IgD-negative memory B cell (primary cell): ENCODE measurements around the gene LRBA. TPM values are rescaled to one million over a fixed set of nuclear protein-coding genes. Genes with fewer than 3 reads are reported as not detected.
A peak's percentile ranks its signal among the peaks of the same experiment; 100 is the strongest.
"Not testable (repeated sequence)": the region's sequence is repeated elsewhere in the genome, so short reads cannot be mapped to it uniquely, and the experiment has no call there.

Source experiments
- H3K27ac Mint-ChIP-seq, 3 donors: one replicate each; pipeline ENCODE4 v1.8.0; 2020 to 2022; ENCODE audit warnings: mild to moderate bottlenecking in 3 of 3, mixed read lengths in 3 of 3, moderate library complexity in 1 of 3
- H3K27me3 Mint-ChIP-seq: one replicate; pipeline ENCODE4 v1.8.0; 2021; ENCODE audit warnings: mixed read lengths
- H3K36me3 Mint-ChIP-seq: one replicate; pipeline ENCODE4 v1.8.0; 2020; ENCODE audit warnings: mild to moderate bottlenecking, mixed read lengths
- H3K4me1 Mint-ChIP-seq, 3 donors: one replicate each; pipeline ENCODE4 v1.8.0; 2020 to 2022; ENCODE audit warnings: mixed read lengths in 3 of 3, mild to moderate bottlenecking in 1 of 3
- H3K4me3 Mint-ChIP-seq, 4 donors: one replicate each; pipeline ENCODE4 v1.8.0; 2020 to 2022; ENCODE audit warnings: mild to moderate bottlenecking in 4 of 4, mixed read lengths in 4 of 4, moderate library complexity in 3 of 4
- H3K9me3 Mint-ChIP-seq, 3 donors: one replicate each; pipeline ENCODE4 v1.8.0; 2020 to 2021; ENCODE audit warnings: mixed read lengths in 3 of 3, mild to moderate bottlenecking in 1 of 3
- polyA plus RNA-seq: library from polyadenylated mRNA; unstranded; fragments of 300-500 nt; fragmentation: Illumina TruSeq; gene quantifications from one replicate; pipeline ENCODE4 v1.2.3, GENCODE V29; 2021

The LRBA gene
- polyA plus RNA-seq, 1 donor from 2014 or later, result 15.3 TPM

GRCh38 chr4:150389896-150390530 lies 625.1 kb downstream of the LRBA start:
- Mint-ChIP-seq H3K4me1 (peaks cover 1 to 3% (median 3%) of the 10 kb centered on the region in 3 donors), H3K27ac (no peak overlapping the region), H3K4me3 (no peak overlapping the region), H3K9me3 (peaks cover 1 to 4% (median 2%) of the 10 kb centered on the region in 3 donors), H3K27me3 (no peaks in the 10 kb centered on the region), H3K36me3 (peaks cover 26% of the 10 kb centered on the region)

DNA sequence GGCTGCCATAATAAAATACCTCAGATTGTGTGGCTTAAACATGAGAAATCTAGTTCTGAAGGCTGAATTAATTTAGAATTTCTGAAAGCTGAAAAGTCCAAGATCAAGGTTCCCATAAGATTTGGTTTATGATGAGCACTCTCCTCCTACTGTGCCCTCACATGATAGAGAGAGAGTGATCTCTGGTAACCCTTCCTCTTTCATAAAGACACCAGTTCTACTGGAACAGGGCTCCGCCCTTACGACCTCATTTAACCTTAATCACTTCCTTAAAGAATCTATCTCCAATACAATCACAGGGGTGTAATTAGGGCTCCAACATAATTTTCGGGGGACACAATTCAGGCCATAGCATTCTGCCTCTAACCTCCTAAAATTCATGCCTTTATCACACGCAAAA lies 627.1 kb downstream of the LRBA start:
- peaks cover 31% of the 10 kb centered on the region for H3K36me3 Mint-ChIP-seq
- no peaks in the 10 kb centered on the region for H3K27me3 Mint-ChIP-seq
- no peak overlapping the region for H3K4me3 Mint-ChIP-seq
- no peak overlapping the region for H3K27ac Mint-ChIP-seq
- peaks cover 0 to 4% (median 1%) of the 10 kb centered on the region in 3 donors for H3K9me3 Mint-ChIP-seq
- peaks cover 1 to 3% (median 3%) of the 10 kb centered on the region in 3 donors for H3K4me1 Mint-ChIP-seq

GRCh38 chr4:150386415-150386814 lies 628.7 kb downstream of the LRBA start:
- H3K4me1 Mint-ChIP-seq, H3K4me3 Mint-ChIP-seq, H3K27me3 Mint-ChIP-seq, H3K27ac Mint-ChIP-seq, H3K9me3 Mint-ChIP-seq: not testable (repeated sequence)
- H3K36me3 Mint-ChIP-seq, result peaks cover 28% of the 10 kb centered on the region

DNA sequence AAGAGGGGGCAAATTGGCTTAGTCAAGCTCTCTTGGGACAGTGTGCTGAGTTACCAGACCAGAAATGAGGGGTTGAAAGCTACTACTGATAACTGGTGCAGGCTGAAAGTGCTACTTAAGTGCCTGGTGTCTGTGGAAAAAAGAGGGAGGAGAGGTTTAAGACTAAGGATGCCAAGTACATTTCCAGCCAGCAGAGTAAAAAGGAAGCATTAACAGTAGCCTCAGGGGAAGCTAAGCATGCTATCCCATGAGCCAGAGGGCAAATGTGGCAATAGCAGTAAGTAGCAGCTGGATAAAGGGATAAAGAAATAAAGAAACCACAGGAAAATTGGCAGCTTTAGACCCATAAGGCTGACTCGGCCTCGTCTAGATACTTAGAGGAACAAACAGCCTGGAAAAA lies 629.5 kb downstream of the LRBA start:
- H3K36me3 Mint-ChIP-seq, result peaks cover 30% of the 10 kb centered on the region
- no peaks in the 10 kb centered on the region for H3K27me3 Mint-ChIP-seq
- H3K4me3 Mint-ChIP-seq, result no peak overlapping the region
- H3K4me1 Mint-ChIP-seq, result peaks cover 1 to 3% (median 2%) of the 10 kb centered on the region in 3 donors
- no peak overlapping the region for H3K27ac Mint-ChIP-seq
- peaks cover 0 to 4% (median 0%) of the 10 kb centered on the region in 3 donors for H3K9me3 Mint-ChIP-seq

GRCh38 chr4:150384249-150384648 lies 630.8 kb downstream of the LRBA start:
- H3K4me1 Mint-ChIP-seq, result peaks cover 1 to 3% (median 2%) of the 10 kb centered on the region in 3 donors
- peak overlapping the region in 1 of 3 donors; percentile 39 for H3K27ac Mint-ChIP-seq
- peaks cover 22% of the 10 kb centered on the region for H3K36me3 Mint-ChIP-seq
- H3K4me3 Mint-ChIP-seq, result no peak overlapping the region
- H3K27me3 Mint-ChIP-seq, result no peaks in the 10 kb centered on the region
- H3K9me3 Mint-ChIP-seq, result peaks cover 0 to 4% (median 0%) of the 10 kb centered on the region in 3 donors

DNA sequence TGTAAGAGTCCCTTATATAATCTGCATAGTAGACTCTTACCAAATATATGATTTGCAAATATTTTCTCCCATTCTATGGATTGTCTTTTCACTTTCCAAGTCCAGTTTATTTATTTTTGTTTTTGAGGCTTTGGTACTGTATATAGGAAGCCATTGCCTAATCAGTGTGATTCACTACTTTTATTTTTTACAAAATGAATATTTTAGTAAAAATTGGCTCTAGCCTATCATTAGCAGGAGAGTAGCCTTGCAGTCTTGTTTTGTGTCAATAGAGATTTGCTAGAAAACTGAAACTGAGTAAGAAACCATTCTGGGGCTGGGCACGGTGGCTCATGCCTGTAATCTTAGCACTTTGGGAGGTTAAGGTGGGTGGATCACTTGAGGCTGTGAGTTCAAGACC lies 633.1 kb downstream of the LRBA start:
- no peaks in the 10 kb centered on the region for H3K9me3 Mint-ChIP-seq
- H3K27ac Mint-ChIP-seq, result no peak overlapping the region
- H3K4me3 Mint-ChIP-seq, result no peak overlapping the region
- H3K27me3 Mint-ChIP-seq, result no peaks in the 10 kb centered on the region
- peaks cover 0 to 2% (median 0%) of the 10 kb centered on the region in 3 donors for H3K4me1 Mint-ChIP-seq
- peaks cover 17% of the 10 kb centered on the region for H3K36me3 Mint-ChIP-seq

- Mint-ChIP-seq H3K36me3 (peaks cover 15% of the 10 kb centered on the region), H3K4me3 (no peak overlapping the region), H3K27me3 (no peaks in the 10 kb centered on the region), H3K4me1 (peaks cover 0 to 2% (median 0%) of the 10 kb centered on the region in 3 donors), H3K9me3 (no peaks in the 10 kb centered on the region), H3K27ac (no peak overlapping the region)
Measured at GRCh38 chr4:150381609-150382008, 633.5 kb downstream of the LRBA start.

- no peaks in the 10 kb centered on the region for H3K27me3 Mint-ChIP-seq
- H3K27ac Mint-ChIP-seq, result no peak overlapping the region
- H3K4me1 Mint-ChIP-seq, result peaks cover 0 to 2% (median 0%) of the 10 kb centered on the region in 3 donors
- peaks cover 12% of the 10 kb centered on the region for H3K36me3 Mint-ChIP-seq
- H3K9me3 Mint-ChIP-seq, result no peaks in the 10 kb centered on the region
- H3K4me3 Mint-ChIP-seq, result no peak overlapping the region
Measured at GRCh38 chr4:150381036-150381435, 634.0 kb downstream of the LRBA start.

- peaks cover 0 to 2% (median 0%) of the 10 kb centered on the region in 3 donors for H3K4me1 Mint-ChIP-seq
- H3K27me3 Mint-ChIP-seq, result no peaks in the 10 kb centered on the region
- H3K4me3 Mint-ChIP-seq, result no peak overlapping the region
- no peak overlapping the region for H3K27ac Mint-ChIP-seq
- peaks cover 12% of the 10 kb centered on the region for H3K36me3 Mint-ChIP-seq
- no peaks in the 10 kb centered on the region for H3K9me3 Mint-ChIP-seq
Measured at GRCh38 chr4:150379454-150379853, 635.6 kb downstream of the LRBA start.

DNA sequence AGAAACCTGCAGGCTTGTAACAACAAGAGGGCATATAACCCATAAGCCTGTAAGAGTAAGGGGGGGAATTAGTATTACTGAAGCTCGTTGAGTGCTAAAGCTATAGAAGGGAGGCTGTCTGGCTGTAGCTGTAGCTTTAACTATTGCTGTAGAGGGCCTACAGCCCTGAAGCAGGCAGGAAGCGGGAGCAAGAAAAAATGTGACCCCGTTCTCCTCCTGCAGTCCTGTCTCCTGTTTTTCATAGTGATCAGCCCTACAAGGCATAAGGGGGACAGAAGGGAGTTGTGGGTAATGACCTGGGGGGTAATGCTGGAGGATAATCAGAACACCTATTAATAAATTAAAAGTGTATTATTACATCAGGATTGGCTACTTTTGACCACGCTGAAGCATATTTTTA lies 640.1 kb downstream of the LRBA start:
- no peak overlapping the region for H3K4me3 Mint-ChIP-seq

GRCh38 chr4:150371869-150372268 lies 643.2 kb downstream of the LRBA start:
- H3K27me3 Mint-ChIP-seq, result no peaks in the 10 kb centered on the region
- no peaks in the 10 kb centered on the region for H3K9me3 Mint-ChIP-seq
- H3K36me3 Mint-ChIP-seq, result peaks cover 3% of the 10 kb centered on the region
- peaks cover 0 to 2% (median 0%) of the 10 kb centered on the region in 3 donors for H3K4me1 Mint-ChIP-seq
- no peak overlapping the region for H3K27ac Mint-ChIP-seq
- H3K4me3 Mint-ChIP-seq, result no peak overlapping the region

More for the DNA sequence above, 640.1 kb downstream of the LRBA start:
- H3K4me1 Mint-ChIP-seq, result peaks cover 0 to 2% (median 0%) of the 10 kb centered on the region in 3 donors
- no peaks in the 10 kb centered on the region for H3K27me3 Mint-ChIP-seq
- H3K27ac Mint-ChIP-seq, result no peak overlapping the region
- H3K9me3 Mint-ChIP-seq, result no peaks in the 10 kb centered on the region
- H3K36me3 Mint-ChIP-seq, result peaks cover 5% of the 10 kb centered on the region

DNA sequence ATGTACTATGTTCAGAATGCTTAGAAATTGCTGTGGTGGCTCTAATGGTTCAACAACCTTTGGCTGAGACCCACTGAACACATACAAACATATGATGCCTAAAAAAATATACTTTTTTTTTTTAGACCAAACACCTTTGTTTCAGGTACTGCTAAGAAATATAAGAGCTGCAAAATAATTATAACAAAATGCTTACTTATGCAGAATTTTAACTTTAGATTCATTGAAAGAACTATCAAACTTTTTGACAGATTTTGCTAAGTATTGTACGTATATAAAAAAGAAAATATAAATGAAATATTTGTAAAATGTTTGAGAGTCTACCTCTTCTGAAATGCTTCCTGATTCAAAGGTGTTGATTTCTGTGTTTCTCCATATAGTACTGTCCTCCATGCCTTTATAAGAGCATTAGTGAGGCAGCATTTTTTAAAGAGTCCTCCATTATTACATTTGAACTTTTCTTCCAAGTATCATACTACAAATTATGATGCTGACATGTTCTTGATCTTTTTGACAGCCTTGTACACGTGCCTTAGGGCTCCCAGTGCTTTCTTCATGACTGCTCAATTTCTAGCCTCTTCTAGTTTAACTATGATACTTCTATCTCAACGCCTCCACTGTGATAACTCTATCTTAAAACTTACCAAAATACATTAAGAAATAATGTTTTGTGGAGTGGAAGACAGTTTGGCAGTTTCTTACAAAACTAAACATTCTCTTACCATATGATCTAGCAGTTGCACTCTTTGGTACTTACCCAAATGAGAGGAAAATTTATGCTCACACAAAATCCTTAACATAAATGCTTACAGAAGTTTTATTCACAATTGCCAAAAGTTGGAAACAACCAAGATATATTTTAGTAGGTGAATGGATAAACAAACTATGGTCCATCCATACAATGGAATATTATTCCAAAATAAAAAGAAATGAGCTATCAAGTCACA lies 645.4 kb downstream of the LRBA start:
- Mint-ChIP-seq H3K36me3 (peaks cover 3% of the 10 kb centered on the region), H3K4me3 (no peak overlapping the region), H3K4me1 (peaks cover 0 to 2% (median 0%) of the 10 kb centered on the region in 3 donors), H3K9me3 (no peaks in the 10 kb centered on the region), H3K27ac (no peak overlapping the region), H3K27me3 (no peaks in the 10 kb centered on the region)

- H3K4me3 Mint-ChIP-seq, result no peak overlapping the region
- peaks cover 0 to 2% (median 0%) of the 10 kb centered on the region in 3 donors for H3K4me1 Mint-ChIP-seq
- H3K36me3 Mint-ChIP-seq, result peaks cover 1% of the 10 kb centered on the region
- no peaks in the 10 kb centered on the region for H3K27me3 Mint-ChIP-seq
- peak overlapping the region in 1 of 3 donors; percentile 4 for H3K27ac Mint-ChIP-seq
- no peaks in the 10 kb centered on the region for H3K9me3 Mint-ChIP-seq
Measured at GRCh38 chr4:150368667-150369066, 646.4 kb downstream of the LRBA start.

DNA sequence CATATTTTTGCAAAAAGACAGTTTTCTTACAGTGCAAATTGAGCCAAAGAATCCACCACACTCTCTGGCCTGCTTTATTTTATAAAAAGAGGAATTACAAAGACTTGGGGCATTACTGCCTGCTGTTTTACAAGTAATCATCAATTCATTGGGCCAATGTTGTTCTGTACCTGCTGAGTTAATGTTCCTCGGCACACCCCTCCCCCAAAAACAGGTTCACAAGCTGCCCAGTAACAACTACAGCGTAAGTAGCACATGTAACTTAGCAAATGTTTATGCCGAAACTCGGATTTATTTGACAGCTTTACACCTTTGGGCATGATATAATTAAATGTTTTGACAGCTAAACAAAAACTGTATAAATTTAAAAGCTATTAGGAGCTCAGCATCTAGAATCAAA lies 647.8 kb downstream of the LRBA start:
- H3K36me3 Mint-ChIP-seq, result peaks cover 4% of the 10 kb centered on the region
- no peaks in the 10 kb centered on the region for H3K9me3 Mint-ChIP-seq
- H3K4me1 Mint-ChIP-seq, result peaks cover 0 to 2% (median 0%) of the 10 kb centered on the region in 3 donors
- no peaks in the 10 kb centered on the region for H3K27me3 Mint-ChIP-seq
- no peak overlapping the region for H3K4me3 Mint-ChIP-seq
- H3K27ac Mint-ChIP-seq, result no peak overlapping the region

DNA sequence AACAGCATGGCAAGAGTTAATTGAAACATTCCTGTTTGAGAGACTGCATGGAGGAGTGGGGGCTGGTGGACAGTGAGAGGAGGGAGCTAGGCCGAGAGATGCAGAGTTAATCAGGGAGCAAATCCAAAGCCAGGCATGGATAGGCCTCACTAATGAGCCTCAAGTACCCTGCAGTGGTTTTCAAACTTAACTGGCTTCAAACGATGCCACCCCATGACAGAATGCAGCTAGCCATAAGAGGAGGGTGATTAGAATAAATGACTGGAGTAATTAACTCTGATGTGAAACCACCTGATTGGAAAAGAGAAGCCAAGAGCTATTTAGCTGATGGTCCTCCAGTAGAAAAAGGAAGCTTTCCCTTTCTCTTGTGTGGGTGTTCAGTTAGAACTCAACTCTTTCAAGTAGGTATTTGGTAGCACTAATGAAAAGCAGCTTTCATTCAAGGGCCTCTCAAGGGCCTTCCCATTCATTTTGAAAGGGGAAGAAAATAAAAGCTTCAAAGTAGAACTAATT lies 648.5 kb downstream of the LRBA start:
- Mint-ChIP-seq H3K27ac (no peak overlapping the region), H3K36me3 (peaks cover 6% of the 10 kb centered on the region), H3K4me1 (no peaks in the 10 kb centered on the region), H3K27me3 (no peaks in the 10 kb centered on the region), H3K9me3 (no peaks in the 10 kb centered on the region), H3K4me3 (no peak overlapping the region)
